Subcutaneous adipose tissue (tissue), 4 donors: ENCODE data around the gene TBC1D16. TPM values are rescaled to one million over a fixed set of nuclear protein-coding genes. Genes with fewer than 3 reads are reported as not detected.

Experiments
- total RNA-seq, 4 donors: library from RNA; depleted of rRNA; stranded (reverse); fragments of >200 nt; gene quantifications; one replicate each; pipeline ENCODE4 v1.1.0, GENCODE V29; 2016
- TF ChIP-seq, protein P1 (sequence below): fragments of 450-650 bp; IDR thresholded peaks from one replicate; pipeline ENCODE4 v1.5.1; 2016; ENCODE audit warnings: low read depth, mild to moderate bottlenecking, control low read depth, antibody characterized with exemption, moderate library complexity

The TBC1D16 gene
- total RNA-seq, 4 donors from 2014 or later, result 43.5 to 115 (median 60.5) TPM

DNA sequence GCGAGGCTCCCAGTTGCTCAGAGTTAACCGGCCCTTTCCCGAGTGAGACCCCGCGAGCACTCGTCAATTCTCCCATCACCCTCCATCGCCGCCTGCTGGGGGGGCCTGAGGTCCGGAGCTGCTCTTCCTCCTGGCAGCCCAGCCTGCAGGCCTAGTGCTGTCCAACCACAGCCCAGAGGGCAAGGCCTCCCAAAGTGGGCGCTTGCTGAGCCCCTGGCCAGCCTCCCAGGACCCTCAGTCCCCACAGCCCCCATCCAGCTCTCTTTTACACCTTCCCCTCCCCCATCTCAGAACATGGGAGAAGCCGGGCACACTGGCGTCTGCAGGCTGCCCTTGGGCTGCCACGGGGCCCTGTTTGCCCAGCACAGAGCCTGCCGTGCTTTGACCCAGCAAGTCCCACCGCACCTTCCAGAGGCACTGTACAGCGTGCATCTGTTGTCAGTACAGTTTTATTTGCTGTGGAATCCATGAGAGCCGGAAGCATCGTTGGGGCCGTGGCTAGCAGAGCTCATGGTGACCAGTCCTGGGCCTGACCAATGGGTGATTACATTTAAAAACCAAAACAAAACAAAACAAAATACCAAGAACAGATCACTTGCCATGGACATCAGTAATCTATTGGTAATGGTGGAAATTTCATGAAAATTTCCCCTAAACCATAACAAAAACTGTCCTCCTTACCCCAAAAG lies 100.3 kb downstream of the TBC1D16 start:
- TF ChIP-seq, protein P1, sequence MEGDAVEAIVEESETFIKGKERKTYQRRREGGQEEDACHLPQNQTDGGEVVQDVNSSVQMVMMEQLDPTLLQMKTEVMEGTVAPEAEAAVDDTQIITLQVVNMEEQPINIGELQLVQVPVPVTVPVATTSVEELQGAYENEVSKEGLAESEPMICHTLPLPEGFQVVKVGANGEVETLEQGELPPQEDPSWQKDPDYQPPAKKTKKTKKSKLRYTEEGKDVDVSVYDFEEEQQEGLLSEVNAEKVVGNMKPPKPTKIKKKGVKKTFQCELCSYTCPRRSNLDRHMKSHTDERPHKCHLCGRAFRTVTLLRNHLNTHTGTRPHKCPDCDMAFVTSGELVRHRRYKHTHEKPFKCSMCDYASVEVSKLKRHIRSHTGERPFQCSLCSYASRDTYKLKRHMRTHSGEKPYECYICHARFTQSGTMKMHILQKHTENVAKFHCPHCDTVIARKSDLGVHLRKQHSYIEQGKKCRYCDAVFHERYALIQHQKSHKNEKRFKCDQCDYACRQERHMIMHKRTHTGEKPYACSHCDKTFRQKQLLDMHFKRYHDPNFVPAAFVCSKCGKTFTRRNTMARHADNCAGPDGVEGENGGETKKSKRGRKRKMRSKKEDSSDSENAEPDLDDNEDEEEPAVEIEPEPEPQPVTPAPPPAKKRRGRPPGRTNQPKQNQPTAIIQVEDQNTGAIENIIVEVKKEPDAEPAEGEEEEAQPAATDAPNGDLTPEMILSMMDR, result no peak

DNA sequence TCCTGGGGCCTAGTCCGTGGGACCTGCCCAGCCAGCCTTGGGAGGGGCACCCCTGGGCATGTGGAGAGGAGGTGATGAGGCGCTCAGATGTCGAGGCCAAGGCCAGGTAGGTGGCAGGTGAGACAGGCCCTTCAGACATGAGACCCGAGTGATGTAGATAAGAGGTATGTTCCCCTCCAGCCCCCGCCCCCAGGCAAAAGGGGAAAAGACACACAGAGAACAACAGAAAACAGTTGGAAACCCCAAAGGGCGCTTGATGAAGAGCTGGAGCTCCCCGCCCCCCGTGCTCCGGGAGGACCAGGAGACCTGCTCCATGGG lies 101.1 kb downstream of the TBC1D16 start:
- TF ChIP-seq, protein P1, result no peak

DNA sequence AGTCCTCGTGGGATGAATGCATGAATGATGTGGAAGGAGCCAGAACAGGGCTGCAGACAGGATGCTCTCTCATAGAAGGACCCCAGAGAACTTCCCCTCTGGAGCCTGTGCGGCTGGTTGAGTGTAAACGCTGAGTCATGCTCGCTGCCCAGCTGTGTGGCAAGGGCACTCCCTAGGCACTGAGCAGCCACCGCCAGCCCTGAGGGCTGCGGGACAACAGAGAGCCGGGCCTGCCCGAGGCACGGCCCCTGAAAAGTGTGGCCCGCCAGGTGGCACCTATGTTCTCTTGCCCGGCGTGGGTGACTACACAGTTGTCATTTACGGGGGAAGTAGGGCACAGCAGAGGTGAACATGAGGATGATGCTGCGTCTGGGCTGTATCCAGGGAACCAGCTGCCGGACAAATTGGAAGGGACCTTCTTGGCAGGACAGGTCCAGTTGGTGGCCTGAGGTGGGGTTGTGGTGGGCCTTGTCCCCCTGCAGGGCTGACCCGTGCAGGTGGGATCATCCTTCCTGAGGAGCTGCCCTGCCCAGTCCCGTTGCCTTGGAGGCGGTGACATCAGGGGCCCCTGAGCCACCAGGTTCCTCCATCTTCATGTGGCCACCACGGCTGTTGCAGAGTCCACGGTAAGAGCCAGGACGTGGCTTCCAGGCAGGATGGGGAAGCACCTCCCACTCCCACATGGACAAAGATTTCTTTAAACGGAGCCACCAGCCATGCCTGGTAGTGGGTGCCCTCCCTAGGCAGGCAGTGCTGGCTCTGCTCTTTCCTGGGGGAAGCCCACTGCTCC lies 101.6 kb downstream of the TBC1D16 start:
- TF ChIP-seq, protein P1, result no peak

DNA sequence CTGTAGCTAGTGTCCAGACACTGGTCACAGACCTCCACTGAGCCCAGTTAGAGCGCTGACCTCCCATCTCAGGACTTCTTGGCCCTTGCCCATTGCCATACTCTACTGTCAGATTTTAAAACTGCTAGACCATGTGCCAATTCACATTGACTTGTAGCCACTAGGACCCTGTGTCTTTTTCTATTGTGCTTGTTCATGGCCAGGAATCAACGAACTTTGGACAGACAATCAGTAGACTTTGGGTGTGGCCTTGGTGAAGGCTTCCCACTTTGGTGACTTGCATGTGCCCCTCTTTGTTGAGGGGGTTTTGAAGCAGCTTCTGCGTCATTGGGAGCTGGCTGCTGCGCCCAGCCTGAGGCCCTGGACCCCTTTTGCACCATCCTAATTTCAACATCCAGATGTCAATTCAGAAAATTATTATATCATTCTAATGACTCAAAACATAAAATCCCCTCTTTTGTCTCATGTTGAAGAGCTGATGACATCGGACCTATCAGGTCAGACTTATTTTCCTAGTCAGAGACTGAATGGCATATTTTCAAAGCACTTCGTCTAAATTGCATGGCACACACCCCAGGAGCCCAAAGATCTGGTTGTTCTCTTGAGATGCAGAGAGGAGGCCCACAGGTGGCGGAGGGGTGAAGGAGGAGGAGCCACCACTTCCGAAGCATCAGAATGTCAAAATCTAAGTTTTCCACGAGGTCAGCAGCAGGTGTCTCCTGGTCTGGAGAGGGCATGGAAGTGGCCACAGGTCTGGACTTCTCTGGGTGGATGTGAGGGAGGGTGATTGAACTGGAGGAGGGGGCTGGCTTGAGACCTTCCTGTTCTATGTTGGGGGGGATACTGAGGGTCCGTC lies 103.0 kb downstream of the TBC1D16 start:
- TF ChIP-seq, protein P1, result no peak

DNA sequence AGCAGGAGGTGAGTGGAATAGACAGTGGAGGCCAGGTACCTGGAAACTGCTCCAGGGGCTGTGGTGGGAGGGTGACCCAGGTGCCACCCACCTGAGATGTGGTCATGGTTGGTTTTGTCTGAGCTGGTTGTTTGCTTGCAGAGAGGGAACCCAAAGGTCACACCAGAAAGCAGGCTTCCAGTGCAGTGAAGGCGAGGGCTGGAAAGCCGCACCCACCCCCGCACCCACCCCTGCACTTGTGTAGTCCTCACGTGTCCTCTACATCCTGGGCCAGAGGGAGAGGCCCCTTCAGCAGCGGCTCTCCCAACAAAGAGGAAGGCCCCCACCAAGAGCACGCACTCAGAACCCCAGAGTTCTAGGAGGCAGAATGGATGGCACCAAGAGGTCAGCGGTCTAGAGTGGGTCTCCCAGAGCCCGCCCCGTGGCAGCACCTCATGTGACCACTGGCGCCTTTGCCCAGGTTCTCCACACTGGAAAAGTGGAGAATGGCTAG lies 103.8 kb downstream of the TBC1D16 start:
- TF ChIP-seq, protein P1, result no peak

DNA sequence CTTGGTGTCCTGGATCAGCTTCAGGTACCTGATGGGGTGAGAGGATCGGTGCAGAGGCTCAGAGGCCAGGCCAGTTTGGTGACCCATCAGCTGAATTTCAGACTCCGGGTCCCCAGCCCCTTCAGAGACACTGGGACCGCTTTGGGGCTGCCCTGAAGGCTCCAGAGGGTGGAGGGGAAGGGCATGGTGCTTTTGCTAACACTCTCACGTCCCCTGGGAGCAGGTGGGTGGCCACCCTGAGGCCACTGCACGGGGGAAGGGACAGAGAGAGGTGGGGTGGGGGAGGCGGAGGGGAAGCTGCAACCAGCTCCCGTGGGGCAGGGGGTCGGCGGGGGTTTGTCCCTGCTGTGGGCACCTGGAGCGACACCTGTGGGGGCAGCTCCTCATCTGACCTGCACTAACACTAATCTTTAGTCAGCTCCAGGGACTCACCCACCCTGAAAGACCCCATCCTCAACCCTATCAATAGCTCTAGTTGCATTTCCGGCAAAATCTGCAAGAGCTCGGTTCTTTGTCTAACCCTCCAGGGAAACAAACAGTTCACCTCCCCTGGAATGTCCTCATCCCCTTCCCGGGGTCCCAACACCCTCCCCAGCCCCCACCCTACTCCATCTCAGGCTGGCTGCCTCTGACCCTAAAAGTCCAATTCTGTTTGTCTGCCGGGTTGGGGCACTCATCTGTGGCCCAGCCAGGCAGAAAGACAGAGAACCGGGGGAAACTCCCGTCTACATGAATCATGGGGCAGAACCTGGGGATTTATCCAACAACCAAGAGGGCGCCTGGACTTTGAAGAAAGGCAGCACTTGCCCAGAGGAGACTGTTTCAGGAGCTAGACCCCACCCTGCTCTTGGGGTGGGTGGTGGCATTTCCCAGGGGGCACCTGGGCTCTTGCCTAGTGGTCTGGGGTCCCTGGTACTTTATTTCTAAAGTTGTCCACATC lies 104.5 kb downstream of the TBC1D16 start:
- TF ChIP-seq, protein P1, result no peak
